DND-41 (cell line): ENCODE data around the gene SF3B5.

Experiments used
- EZH2 ChIP-seq: IDR thresholded peaks from 3 replicates; pipeline ENCODE4 v1.6.1; 2012; ENCODE audit warnings: borderline replicate concordance, low read depth, mild to moderate bottlenecking, moderate library complexity, low read length, inconsistent platforms; ENCODE audit not compliant: severe bottlenecking
- TF ChIP-seq, protein P1 (sequence below): IDR thresholded peaks from 2 replicates; pipeline ENCODE4 v1.5.1; 2012; ENCODE audit warnings: borderline replicate concordance, low read length, moderate library complexity, mild to moderate bottlenecking; ENCODE audit not compliant: poor library complexity, severe bottlenecking; ENCODE audit errors: extremely low read depth

DNA sequence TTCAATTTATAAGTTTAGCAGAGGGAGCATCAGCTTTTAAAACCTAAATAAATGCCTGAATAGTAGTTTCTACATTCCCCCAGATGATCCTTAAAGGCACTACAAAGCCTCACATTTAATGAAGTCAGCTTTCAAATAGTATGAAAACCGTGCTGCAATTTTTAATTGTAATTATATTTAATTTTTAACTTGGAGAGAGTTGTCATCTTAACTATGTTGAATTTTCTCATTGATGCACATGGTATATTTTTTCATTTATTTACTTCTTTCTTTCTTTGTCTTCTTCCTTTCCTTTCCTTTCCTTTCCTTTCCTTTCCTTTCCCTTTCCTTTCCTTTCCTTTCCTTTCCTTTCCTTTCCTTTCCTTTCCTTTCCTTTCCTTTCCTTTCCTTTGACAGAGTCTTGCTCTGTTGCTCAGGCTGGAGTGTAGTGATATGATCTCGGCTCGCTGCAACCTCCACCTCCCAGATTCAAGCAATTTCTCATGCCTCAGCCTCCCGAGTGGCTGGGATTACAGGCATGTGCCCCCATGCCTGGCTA lies 7.7 kb upstream of the SF3B5 start:
- TF ChIP-seq, protein P1, sequence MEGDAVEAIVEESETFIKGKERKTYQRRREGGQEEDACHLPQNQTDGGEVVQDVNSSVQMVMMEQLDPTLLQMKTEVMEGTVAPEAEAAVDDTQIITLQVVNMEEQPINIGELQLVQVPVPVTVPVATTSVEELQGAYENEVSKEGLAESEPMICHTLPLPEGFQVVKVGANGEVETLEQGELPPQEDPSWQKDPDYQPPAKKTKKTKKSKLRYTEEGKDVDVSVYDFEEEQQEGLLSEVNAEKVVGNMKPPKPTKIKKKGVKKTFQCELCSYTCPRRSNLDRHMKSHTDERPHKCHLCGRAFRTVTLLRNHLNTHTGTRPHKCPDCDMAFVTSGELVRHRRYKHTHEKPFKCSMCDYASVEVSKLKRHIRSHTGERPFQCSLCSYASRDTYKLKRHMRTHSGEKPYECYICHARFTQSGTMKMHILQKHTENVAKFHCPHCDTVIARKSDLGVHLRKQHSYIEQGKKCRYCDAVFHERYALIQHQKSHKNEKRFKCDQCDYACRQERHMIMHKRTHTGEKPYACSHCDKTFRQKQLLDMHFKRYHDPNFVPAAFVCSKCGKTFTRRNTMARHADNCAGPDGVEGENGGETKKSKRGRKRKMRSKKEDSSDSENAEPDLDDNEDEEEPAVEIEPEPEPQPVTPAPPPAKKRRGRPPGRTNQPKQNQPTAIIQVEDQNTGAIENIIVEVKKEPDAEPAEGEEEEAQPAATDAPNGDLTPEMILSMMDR: no peak
- no peak for TF ChIP-seq EZH2
